GM12892 (cell line): Measurements from ENCODE around the gene PDS5B.

Experiments used
- POLR2AphosphoS5 ChIP-seq: IDR thresholded peaks from 2 replicates; pipeline ENCODE4 v1.6.1; 2011; ENCODE audit warnings: low read depth, low read length, control low read depth
- TAF1 ChIP-seq: IDR thresholded peaks from 2 replicates; pipeline ENCODE4 v1.6.1; 2011; ENCODE audit warnings: low read depth, mild to moderate bottlenecking, control low read depth, low read length, borderline replicate concordance

GRCh38 chr13:32642316-32642715 is 56.1 kb downstream of the PDS5B start:
- no peak for TF ChIP-seq TAF1
- TF ChIP-seq POLR2AphosphoS5, result no peak
